Activated T-helper 1 cell treated with anti-CD3 and anti-CD28 coated beads, Interleukin-2, amount 50 U/mL, for 16 hours (primary cell): ENCODE results near the gene PRIM2.
"Not testable (repeated sequence)": the region's sequence is repeated elsewhere in the genome, so short reads cannot be mapped to it uniquely, and the experiment has no call there.

Source experiments
- DNase-seq, 2 donors: peaks; one replicate each; pipeline ENCODE4 v3.0.0-alpha.2; 2020; ENCODE audit warnings: low read depth in 1 of 2, low spot score in 1 of 2

PRIM2 gene

DNA sequence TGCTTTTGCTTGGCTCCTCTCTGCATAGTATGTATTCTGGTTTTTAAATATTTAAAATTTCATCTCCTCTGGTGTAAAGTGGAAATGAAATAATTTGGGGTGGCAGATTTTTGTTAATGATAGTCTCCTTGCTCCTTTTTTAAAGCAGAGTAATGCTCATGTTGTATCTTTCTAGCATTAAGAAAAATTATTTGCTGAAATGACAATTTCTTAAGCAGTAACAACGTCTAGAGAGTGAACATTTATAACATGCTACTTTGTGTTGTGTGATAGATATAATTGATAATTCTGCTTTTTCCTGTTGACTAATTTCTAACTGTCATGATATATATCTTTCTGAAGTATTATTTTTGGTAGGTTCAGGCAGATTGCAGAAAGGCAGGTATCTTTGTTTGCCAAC lies 127.4 kb downstream of the PRIM2 start:
- not testable (repeated sequence) for DNase-seq

DNA sequence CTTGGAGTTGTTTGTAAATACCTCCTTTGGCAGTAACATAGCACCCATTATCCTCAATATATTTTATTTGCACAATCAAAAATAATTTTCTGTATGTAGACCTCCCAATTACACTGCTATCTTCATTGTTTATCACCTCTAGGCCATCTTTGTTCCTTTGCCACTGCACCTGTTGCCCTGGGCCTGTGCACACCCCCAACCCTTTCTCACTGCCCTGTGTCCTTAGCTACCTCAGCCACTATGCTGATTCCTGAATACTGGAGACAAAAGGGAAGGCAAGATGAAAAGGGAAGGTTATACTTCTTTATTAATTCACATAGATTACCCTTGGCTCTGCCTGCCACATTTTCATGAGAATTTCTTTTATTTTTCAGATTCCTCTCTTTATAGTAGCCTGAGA lies 127.9 kb downstream of the PRIM2 start:
- not testable (repeated sequence) for DNase-seq

DNA sequence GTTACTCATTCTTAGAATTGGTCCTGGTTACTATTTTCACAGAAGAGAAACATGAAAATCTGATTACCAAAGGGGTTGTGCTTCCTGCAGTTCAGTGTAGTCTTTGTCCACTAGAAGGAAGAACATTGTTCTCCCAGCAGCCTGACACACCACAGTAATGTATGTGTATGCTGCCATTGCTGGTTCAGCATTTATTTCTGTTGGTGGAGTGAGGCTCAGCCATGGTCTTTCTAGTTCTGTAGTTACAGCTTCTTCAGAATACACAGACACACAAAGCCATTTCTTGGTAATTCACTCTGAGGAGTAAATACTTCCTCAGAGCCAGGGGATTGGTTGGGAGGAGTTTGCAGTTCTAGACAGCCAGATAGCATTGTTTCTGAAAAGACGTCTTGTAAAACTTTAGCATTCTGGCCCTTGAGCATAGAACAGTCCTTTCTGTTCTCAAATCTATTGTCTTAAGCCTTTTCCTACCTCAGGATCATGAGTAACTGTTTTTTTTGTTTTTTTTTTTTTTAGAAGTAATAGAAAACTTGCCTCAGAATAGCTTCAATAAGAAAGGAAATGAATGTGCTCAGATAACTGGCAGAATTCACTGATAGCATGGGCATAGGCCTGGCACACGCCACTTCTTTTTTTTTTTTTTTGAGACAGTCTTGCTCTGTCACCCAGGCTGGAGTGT lies 128.5 kb downstream of the PRIM2 start:
- not testable (repeated sequence) for DNase-seq

DNA sequence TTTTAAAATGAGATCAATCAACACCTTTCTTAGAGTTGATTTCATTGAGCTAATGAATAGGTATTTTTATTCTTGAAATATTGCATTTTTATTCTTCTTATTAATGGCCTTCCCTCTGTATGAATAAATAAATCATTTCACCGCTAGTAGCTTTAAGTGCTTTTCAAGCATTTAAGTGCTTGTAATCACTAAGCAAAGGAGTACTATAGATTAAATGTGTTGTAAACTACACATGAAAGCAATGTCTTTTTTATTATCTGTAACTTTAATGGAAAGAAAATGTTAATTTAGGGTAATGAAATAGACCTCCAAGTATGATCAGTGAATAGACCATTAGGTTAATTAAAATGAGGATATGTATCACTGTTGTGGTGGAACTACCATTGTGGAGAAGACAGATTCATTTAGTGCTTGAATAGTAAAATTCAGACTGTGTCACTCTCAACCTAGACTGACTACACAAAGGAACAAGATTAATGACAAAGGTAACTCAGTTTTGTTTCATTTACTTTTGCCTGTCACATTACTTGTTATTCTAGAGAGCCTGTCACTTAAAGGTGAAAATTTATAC lies 132.2 kb downstream of the PRIM2 start:
- not testable (repeated sequence) for DNase-seq

DNA sequence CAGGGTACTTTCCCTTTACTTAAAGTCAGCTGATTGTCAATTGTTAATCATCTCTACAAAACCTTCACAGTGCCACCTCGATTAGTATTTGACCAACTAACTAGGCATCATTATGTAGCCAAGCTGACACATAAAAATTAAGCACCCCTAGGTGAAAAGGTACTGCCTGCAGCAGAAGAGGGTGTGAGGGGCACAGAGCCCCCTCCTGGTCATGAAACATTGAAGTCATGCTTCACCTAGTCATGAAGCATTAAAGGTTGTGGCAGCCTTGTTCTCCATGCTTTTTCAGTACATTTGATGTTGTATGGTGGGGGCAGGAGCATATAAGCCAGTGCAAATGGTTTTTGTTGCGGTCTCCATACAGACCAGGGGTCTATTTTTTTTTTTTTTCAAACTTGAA lies 142.4 kb downstream of the PRIM2 start:
- not testable (repeated sequence) for DNase-seq

DNA sequence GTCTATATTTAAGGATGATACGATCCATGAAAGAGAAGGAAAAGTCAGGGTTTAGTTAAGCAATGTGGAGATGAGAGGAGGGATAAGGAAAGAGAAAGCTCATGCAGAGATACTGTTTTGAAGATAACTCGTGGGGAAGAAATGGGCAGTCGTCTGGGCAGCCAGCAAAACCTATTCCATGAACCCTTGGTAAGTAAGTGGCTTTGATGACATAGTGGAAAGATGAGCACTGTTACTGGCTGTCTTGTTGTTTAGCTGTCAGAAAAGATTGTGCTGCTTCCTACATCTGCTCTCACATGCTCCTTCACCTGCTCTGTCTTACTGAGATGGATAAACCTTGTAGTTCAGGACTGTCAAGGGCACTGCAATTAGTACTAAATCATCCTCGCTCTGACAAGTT lies 143.6 kb downstream of the PRIM2 start:
- not testable (repeated sequence) for DNase-seq

DNA sequence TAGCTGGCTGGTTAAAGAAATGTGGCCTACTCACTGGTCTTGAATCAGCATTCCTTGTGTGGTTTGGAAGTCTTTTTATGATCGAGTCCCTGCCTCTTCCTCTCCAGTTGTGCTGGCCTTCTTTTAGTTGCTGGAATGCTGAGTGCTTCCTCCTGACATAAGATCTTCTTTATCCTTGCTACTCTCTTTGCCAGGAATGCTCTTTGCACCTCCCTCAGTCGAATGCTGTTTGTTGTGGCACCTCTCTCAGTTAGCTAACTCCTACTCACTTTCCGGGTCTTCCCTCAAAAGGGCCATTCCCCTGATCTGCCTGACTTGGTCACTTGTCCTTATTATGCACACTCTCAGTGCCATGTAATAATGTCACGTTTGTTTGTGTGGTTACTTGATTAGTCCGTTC lies 146.4 kb downstream of the PRIM2 start:
- not testable (repeated sequence) for DNase-seq

DNA sequence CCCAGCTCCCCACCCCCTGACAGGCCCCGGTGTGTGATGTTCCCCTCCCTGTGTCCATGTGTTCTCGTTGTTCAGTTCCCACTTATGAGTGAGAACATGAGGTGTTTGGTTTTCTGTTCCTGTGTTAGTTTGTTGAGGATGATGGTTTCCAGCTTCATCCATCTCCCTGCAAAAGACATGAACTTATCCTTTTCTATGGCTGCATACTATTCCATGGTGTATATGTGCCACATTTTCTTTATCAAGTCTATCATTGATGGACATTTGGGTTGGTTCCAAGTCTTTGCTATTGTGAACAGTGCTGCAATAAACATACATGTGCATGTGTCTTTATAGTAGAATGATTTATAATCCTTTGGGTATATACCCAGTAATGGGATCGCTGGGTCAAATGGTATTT lies 148.5 kb downstream of the PRIM2 start:
- DNase-seq, result not testable (repeated sequence)

DNA sequence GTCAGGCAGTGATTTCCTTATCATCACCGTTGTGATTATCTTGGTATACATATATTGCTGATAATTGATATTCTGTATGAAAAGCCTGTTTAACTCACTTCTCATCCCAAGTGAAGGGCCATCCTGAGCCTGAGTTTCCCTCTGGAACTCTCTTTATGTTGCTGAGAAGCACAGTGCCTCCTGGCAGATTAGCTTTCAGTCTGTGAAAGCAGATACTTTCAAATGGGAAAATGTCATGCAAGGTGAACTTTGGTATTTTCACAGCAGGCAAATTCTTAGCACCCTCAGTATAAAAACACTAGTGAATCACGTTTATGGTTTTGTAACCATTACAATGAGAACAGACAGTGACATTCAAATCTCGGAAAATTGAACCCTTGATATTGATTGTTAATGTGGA lies 151.6 kb downstream of the PRIM2 start:
- DNase-seq, result no peak

DNA sequence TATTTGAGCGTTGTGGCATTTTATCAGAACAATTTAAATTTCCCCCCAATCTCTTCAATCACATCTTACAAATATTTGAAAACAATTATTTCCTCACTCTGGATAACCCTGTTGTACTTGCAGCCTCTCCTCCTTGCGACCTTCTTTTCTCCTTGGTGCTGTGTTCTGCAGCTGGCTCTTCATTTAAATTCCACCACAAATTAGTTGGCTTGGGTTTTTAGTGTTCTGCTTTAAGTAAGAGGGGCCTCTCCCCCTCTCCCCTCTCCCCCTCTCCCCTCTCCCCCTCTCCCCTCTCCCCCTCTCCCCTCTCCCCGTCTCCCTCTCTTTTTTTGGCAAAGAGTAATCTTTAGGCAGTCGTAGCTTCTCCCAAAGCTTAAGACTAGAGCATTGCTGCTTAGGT lies 152.7 kb downstream of the PRIM2 start:
- DNase-seq, result not testable (repeated sequence)

DNA sequence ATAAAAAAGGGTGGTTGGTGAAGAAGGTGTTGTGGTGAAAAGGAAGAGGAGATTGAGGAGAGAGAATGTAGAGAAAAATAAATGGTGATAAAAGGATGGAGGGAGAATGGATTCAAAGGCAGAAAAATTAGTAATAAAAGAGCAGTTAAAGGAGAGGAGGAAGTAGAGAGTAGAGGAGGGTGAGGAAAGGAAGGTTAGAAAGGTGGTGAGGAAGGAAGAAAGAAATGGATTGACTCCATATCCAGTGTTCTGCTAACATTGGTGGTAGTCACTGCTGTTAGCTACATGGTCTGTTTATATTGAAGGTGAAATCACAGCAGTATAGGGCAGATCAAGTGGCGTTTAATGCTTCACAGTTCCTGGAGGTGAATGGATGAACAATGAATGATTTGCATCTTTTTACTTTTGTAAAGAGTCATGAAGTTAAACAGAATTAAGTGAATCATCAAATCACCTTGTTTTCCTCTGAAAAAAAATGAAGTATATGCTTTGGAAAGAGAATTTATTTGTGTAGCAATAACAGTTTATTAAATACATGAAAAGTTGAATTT lies 154.0 kb downstream of the PRIM2 start:
- DNase-seq, result not testable (repeated sequence)

DNA sequence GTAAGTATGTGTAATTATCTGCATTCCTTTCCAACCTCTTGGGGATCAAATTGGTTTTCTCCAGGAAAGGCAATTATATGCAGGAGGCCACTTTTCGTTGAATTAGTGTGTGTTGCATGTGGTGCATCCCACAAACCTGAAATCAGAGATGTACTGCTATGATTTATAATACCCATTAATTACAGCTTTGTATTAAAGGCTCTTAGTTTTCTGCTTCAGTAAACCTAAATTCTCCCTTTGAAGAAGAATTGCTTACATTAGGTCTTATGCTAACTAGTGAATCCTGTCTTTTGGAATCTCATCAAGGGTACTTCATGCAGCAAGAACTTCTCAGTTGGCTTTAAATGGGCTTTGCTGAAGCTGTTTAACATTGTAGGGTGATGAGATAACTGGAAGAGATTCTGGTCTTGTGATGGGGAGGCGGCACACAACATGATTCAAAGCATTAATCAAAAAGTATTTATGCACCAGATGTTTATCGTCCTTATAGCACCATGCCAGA lies 155.5 kb downstream of the PRIM2 start:
- DNase-seq, result not testable (repeated sequence)

DNA sequence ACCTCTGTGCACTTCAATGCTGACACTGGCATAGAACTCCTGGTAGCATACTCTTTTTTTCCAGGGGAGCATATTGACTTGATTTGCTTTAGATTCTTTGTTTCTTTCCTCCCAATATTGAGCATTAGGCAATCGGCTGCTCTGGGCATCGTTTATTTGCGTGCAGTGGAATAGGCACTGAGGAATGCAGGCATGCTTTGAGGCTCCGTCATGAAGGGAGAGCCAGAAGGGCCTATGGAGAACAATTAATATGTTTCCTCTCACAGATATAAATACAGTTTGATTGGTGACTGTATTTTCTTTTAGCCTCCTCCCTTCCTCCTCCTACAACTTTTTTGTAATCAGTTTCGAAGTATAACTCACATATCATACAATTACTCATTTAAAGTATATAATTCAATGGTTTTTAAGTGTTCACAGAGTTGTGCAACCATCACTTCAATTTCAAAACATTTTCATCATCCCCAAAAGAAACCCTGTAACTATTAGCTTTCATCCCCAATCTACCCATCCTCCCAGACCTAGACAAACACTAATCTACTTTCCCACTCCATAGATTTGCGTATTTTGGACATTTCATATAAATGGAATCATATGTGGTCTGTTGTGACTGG lies 157.5 kb downstream of the PRIM2 start:
- DNase-seq, result not testable (repeated sequence)

DNA sequence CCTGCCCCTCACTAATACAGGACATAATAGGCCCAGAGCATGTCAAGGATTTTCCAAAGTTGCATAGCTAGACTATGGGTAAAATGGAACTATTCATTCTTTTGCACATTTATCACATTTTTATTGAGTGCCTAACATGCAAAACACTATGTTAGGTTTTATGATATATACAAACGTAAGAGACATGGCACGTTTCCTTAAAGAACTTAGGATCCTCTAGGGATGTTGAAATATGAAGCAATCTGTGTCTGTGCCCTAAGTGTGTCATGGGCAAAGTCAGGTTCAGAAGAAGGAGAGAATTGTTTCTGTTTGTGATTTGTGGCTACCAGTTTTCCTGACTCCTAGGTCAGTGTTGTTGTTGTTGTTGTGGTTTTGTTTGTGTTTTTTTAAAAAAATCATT lies 158.2 kb downstream of the PRIM2 start:
- not testable (repeated sequence) for DNase-seq

DNA sequence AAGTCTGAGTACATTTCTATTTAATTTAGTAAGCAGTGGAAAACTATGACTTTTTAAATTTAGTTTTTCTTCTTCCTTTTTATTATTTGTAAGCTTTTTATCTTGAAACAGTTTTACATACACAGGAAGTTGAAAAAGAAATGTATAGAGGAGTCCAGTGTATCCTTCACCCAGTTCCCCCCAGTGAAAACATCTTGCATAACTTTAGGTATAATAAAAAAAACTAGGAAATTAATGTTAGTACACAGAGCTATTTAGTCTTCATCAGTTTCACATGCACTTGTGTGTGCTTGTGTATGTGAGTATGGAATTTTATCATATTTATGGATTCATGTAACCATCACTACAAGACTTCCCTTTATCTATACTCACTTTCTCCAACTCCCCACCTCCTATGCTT lies 162.8 kb downstream of the PRIM2 start:
- not testable (repeated sequence) for DNase-seq

DNA sequence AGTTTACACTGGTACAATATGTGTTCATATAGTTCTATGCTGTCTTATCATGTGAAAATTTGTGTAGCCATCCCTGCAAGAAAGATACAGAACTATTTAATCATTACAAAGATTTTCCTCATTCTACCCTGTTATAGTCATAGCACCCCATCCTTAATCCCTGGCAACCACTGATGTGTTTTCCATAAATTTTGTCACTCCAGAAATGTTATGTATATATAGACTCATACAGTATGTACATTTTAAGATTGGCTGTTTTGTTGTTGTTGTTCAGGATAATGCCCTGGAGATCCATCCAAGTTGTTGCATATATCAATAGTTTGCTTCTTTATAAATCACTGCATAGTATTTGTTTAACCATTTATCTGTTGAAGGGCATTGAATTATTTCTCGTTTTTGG lies 163.7 kb downstream of the PRIM2 start:
- DNase-seq, result not testable (repeated sequence)

DNA sequence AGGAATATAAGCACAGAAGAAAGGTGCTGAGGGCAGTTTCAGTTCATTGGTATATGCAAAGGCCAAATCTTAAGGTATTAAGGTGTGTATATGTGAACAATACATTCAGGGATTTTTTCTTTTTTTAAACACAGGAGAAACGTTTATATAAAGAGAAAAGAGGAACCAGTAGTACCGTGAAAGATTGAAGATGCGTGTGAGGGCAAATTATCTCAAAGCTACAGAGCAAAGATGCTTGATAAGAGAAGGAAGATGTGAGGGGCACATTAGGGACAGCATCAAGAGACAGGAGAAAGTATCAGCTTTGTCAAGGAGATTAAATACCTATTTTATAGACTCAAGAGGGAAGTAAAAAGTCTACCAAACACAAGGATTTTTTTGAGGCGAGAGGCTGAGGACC lies 165.0 kb downstream of the PRIM2 start:
- DNase-seq, result not testable (repeated sequence)

DNA sequence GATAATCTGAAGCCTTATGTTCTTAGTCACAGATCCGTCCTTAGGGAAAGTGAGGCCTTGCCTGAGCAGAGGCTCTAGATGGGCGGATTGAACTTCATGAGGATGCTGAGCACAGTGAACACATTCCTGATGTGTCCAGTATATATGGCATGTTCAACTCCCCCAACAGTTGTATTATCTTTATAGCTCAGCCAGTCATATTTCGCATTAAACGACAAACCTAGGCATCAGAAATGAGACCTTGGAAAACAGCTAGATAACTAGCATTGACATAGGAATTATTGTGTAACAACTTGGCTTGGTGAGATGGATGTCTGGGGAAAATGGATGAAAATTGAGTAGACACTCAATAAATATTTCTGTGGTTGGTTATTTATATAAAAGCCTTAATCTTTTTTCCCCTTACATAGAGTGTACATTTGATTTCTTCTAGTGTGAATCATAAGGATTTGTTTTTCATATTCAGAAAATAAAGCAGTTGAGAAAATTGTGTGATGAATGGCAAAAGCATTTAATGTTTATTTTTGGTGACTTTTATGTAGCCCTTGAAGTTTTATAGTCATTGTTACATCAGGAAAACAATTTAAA lies 169.2 kb downstream of the PRIM2 start:
- DNase-seq, result not testable (repeated sequence)

DNA sequence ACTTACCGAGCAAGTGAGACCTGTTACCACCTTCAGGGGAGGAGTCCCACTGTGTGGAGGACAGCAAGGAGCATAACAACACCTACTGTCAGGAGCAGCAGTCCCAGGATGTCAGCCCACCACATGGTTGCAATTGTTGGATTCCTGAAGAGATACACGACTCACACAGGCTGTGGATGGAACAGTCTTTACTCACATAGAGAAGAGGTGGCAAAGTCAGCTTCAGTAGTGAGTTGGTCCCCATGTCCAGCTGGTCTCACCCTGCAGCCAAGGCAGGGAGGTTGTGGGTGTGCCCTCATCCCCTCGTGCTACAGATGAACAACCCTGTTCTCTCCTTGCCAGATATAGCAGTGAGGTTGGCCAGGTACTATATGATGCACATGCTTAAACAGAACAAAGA lies 171.1 kb downstream of the PRIM2 start:
- DNase-seq, result not testable (repeated sequence)

DNA sequence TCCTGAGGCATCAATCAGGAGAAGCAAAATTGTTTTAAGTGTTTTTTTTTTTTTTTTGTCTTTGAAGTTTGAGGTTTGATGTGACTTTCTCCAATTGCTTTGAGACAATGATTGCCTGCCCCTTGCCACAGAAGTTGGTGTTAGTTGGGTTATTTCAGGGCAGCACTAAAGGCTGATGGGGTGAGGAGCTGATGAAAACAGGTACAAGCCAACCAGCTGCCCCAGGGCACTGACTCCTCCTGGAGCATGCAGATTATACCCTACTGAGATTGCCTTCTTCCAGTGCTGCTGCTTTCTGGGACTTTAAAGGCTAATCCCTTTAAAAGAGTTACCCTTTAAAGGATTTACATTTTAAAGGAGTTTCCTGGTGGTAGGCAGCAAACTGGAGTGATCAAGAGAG lies 172.5 kb downstream of the PRIM2 start:
- not testable (repeated sequence) for DNase-seq

DNA sequence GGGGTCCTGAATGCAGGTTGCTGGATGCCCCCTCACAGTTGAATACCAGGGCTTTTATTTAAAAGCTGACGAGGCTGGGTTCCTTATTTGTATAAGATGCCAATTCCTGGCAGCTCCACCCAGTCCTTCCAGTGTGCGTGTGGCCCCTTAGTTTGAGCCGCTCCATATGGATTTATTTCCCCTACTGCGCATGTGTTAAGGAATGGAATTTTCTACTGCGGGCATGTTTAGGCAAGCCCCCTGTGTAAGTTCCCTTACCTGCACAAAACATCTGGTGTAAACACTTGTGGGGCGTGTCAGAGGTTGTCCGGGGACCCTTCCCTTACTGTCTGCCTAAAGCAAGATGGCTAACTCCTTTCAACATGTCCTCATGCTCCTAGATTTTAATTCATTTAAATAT lies 174.4 kb downstream of the PRIM2 start:
- not testable (repeated sequence) for DNase-seq

DNA sequence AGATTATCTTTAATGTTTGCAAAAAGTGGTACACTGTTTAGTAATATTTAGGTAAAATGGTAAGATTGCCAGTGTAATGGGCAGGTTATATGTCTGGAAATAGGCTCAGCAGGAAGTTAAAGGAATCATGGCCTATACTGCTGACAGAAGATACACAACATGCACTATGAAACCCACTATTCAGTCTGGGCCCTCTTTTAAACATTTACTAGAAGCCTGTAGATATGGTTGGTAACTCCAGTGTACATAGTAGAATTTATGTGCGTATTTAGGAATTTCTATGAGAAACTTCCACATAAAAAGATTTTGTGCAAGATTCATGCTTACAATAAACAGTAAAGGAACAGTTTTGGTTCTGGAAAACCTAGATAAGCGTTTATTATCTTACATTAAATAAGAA lies 178.8 kb downstream of the PRIM2 start:
- not testable (repeated sequence) for DNase-seq
